HL-60/S4 treated with phorbol 12-myristate 13-acetate at 8.2 ng/mL for 4 days and 3 days (cell line): ENCODE results near the gene COL27A1.

Experiments
- in situ Hi-C: fragments of 300-500 bp; cut with MboI; formaldehyde crosslinking; loops from 2 replicates; pipeline ENCODE4 v1.15.0; 2022; ENCODE audit warnings: low sequenced_read_pairs

The COL27A1 gene

DNA sequence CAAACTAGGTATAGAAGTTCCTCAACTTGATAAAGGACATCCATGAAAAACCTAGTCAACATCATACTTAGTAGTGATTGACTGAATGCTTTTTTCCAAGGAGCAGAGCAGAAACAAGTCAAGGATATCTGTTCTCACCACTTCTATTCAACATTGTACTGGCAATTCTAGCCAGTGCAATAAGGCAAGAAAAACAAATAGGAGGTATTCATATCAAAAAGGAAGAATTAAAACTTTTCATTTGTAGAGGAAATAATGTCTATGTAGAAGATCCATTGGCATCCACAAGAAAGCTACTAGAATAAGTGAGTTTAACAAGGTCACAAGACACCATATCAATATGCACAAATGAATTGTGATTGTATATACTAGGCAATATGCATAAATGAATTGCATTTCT lies 139.3 kb downstream of the COL27A1 start:
- in situ Hi-C loops = loop anchor here (25.0 kb wide), 1 partner anchor 207 kb away; the partner anchor contains the start of genes AMBP and KIF12

DNA sequence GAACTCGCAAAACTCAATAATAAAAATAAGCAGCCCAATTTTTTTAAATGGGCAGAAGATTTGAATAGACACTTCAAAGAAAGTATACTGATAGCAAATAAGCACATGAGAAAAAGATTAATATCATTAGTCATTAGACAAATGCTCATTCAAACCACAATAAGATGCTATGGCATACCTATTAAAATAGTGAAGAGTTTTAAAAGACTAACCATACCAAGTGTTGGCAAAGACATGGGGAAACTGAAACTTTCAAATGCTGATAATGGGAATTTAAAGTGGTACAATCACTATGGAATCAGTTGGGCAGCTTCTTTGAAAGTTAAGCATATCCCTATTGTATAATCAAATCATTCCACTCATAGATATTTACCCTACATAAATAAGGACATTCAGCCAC lies 141.0 kb downstream of the COL27A1 start:
- in situ Hi-C loops = loop anchor here (25.0 kb wide), 1 partner anchor 209 kb away; the partner anchor contains the start of genes AMBP and KIF12

GRCh38 chr9:114299286-114300152 lies 144.2 kb downstream of the COL27A1 start:
- in situ Hi-C loops = loop anchor here (25.0 kb wide), 1 partner anchor 212 kb away; the partner anchor contains the start of genes AMBP and KIF12

DNA sequence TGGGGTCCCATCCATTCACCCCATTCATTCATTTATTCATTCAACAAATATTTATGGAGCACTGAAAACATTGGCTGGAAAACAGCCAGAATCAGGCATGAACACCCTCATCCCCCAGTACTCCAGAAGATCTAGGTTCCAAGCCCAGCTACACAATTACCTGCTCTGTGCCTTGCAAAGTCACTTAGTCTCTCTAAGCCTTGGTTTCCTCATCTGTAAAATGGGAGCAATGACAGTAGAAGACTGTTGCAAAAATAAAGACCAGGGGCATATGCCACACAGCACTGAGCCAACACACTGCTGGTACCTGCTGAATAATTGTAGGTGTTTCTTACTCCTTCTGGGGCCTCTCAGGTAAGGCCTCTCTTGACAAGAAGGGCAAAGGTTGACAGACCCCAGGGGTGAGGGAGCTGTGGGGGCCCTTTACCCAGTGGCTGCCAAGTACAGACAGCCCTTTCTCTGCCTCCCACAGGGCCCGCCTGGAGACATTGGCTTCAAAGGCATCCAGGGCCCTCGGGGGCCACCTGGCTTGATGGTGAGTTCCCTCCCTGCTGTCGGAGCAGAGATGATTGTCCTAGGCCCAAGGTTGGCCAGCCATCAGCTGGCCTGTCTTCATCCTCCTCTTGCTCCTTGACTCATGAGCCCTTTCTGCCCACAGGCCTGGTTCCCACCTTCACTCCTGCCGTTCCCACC lies 145.0 kb downstream of the COL27A1 start:
- in situ Hi-C loops = no loop called here

GRCh38 chr9:114300846-114301797 lies 145.8 kb downstream of the COL27A1 start:
- in situ Hi-C loops = no loop called here

- in situ Hi-C loops = no loop called here
Measured at GRCh38 chr9:114301798-114302565, 146.6 kb downstream of the COL27A1 start.

DNA sequence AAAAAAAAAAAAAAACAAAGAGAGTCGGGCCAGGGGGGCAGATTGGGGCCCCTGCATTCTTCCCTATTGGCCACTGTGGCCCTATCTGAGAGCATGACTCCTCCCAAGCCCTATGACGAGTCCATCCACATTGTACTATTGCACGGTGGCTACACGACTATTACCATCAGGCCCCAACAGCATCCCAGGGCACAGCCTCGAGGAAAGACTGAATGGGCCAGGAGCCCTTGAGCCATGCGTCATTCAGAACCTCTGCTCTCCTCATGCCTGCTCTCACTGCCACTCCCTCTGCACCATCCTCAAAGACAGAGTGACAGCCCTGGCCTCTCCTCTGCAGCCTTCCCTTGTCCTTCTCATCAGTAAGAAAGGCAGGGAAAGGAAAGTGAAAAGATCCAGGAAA lies 147.4 kb downstream of the COL27A1 start:
- in situ Hi-C loops = no loop called here

DNA sequence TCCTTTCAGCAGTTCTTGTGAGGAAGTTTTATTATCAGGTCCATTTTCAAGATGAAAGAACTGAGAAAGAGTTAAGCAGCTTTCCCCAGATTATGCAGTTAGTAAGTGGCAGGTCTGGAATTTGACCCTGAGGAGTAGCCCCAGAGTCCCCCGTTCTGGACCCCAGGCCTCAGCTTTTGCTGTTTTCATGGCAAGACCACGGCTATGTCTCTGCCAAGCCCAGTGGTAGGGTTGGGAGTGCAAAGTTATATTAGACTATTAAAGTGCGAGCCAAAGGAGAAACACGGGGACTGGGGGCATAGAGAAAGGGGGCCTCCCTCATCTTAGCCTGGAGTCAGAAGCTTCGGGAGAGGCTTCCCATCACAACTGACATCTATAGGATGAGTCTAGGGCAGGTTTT lies 148.2 kb downstream of the COL27A1 start:
- in situ Hi-C loops = no loop called here

DNA sequence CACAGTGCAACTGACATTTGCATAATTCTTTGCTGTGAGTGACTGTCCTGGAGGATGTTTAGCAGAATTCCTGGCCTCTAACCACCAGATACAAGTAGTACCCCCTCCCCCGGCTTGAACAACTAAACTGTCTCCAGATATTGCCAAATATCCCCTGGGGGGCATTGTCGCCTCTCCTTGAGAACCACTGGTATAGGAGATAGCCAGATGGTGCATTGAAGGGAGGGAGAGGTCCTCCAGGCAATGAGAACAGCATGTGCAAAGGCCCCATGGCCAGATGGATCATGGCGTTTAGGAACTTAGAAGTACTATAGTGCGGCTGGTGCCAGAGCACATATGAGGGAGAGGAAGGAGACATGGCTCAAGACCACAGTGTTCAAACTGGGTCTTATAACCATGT lies 148.6 kb downstream of the COL27A1 start:
- in situ Hi-C loops = no loop called here

DNA sequence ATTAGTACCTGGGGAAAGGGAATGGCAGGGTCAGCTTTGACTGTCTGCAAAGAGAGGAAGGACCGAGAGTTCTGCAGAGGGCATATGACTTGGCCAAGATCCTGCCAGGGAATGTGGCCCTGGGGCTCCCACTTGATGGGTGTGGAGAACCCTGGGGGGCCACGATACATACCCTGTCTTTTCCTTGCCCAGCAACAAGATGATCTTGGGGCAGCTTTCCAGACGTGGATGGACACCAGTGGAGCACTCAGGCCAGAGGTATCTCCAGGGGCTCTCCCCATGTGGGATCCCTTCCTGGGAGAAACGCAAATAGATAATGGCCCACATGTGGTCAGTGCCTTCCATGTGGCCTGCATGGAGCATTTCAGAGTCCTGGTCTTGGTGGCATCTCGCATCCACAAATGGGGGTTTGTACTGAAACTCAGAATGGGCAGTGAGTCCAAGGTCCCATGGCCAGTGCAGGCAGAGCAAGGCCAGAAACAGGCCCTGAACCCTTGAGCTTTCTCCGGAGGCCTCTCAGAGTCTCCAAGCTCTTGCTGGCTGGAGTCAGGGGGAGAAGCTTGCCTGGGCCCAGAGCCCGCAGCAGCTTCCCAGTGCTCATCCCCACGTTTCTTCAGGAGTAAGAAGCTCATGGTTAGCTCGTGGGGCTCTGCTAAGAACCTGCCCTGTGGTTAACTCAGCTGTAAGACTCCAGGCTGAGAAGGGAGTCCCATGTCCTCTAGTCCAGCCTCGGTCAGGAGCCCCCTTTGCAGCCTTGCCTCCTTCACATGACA lies 149.3 kb downstream of the COL27A1 start:
- in situ Hi-C loops = no loop called here

DNA sequence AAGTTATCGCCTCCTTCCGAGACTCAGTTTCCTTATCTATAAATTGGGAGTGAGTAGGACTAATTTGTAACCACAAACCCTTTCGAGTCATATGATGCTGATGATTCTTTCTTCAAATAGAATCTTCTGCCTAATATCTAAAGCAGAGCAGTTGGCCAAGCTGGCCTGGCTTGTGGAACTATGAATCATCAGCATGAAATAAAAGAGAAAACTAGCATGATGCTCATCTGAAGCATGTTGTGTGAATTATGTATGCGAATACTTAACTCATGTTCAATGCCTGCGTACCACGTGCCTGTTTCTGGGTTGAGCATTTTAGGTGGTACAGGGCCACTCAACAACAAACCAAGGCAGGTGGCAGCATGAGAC lies 152.5 kb downstream of the COL27A1 start:
- in situ Hi-C loops = no loop called here

DNA sequence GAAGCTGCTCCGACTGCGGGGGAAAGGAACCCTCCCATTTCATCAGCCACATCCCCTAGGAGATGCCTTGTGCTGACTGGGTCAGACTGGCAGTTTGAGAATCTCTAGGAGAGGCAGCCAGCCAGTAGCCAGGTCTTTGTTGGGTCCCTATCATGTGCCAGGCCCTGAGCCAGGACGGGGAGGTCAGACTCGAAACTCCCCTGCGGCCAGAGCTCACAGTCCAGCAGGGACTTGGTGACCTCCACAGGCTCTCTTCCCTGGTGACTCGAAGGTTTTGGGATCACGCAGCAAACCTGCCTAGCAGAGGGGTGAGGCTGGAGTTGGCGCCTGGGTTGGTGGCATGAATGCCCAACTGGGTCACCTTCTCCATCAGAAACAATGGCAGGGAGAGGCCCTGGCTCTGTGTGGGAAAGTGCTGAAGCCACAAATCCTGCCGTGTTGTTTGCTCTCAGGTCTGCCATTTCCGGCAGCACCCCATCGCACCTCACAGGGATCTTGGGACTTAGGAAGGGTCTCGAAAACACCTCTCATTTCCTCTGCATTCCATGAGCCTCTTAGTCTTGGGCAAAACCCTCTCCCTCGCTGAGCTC lies 153.1 kb downstream of the COL27A1 start:
- in situ Hi-C loops = no loop called here

- in situ Hi-C loops = no loop called here
Measured at GRCh38 chr9:114309096-114309495, 153.8 kb downstream of the COL27A1 start.

DNA sequence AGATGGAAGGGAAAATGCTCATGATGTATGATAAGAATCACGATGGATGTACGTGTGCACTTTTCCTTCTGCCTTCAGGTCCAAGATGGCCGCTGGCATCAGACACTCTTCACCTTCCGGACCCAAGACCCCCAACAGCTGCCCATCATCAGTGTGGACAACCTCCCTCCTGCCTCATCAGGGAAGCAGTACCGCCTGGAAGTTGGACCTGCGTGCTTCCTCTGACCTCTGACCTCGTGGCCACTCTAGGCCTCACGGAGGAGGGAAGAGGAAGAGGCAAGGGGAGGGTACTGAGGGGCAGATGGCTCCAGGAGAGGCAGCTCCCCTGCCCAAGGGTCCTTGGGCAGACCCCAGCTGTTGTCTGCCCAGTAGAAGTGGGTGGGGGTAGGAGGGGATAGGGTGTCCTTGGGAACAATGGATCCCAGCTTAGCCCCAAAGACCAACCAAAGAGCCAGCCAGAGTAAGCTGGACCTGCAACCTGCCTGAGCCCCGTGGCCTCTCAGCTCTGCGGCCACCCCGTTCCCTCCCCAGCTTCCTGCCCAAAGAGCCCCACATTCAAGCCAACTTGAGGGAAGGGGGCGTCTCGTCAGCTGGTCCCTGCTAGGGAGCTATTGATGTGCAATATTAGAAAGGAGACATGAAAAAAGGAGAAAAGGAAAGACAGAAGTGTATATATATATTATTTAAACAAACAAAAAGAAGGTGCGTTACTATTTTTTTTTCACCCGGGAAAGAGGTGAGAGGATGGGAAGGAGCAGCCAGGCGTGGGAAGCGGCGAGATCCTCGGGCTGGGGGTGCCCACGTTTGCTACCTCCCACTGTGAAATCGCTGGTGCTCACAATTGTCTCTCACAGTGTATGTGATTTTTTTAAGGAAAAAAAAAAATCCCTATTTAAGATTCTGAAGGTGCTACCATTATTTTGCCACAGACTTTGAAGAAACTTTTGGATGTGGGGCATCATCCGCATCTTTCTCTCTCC lies 155.4 kb downstream of the COL27A1 start:
- in situ Hi-C loops = no loop called here

DNA sequence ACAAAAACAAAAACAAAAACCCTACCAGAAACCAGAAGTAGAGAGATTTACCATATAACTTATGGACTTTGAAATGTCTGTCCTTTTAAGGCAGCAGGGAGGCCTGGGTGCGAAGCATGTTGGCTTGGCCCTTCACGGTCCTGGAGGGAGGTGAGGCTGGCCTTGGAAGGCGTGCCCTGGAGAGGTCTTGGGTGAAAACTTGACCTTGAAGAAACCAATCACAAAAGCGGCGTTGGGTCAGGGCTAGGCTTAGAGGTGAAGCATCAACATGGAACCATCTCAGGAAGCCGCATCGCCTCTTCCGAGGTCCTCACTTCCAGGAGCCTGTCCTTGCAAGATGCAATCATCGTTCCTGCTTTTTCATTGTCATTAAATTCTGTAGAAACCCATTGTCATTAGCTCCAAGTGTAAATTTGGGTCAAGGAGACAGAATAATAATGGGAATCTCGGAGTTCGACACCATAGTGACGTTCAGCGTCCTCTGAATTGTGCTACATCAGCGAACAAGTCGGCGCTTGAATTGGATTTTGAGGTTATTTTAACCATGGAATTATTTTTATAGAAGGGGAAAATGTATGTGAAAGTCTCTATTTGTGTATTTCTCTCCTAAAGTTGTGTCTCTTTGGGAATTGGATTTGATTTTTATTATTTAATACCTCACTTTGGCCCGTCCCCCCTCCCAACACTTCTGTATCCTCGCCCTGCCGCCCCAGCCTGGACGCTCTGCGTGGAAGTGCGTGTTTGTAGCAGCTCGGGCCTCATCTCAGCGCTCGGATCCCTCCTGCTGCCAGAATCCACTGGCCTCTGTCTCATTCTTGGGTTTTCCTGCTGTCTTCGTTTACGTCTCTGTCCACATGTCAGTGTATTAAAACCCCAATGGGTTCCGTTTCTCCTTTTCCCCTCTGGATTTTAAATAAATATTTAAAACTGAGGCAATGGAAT lies 156.5 kb downstream of the COL27A1 start:
- in situ Hi-C loops = no loop called here

DNA sequence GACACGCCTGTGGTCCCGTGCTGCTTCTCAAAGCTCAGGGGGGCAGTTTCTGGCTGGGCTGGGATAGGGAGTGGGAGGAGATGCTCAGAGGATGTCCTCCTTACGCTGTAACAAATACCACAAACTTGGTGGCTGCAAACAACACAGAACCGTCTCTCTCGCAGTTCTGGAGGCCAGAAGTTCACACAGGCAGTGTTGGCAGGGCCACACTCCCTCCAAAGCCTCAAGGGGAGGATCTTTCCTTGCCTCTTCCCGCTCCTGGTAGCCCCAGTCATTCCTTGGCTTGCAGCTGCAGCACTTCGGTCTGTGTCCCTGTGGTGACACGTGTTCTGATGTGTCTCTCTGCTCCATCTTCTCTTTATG lies 157.2 kb downstream of the COL27A1 start:
- in situ Hi-C loops = no loop called here

GRCh38 chr9:114313186-114313585 lies 157.8 kb downstream of the COL27A1 start:
- in situ Hi-C loops = no loop called here
